A549 (cell line): Measurements from ENCODE around the gene CTCFL.
"Not testable (repeated sequence)": the region's sequence is repeated elsewhere in the genome, so short reads cannot be mapped to it uniquely, and the experiment has no call there.

ENCODE experiments used
- BHLHE40 ChIP-seq: IDR thresholded peaks from 2 replicates; pipeline ENCODE4 v1.6.1; 2012; ENCODE audit warnings: low read depth, low read length, inconsistent platforms
- CTCF ChIP-seq: fragments of >200 bp; sonication (Bioruptor Twin); formaldehyde crosslinking; IDR thresholded peaks from 3 replicates; pipeline ENCODE4 v1.5.1; 2016
- FOSL2 ChIP-seq, 2 experiments: fragments of 450-650 bp in 1 of 2; fragments of >200 bp in 1 of 2; sonication (Bioruptor Twin) in 1 of 2; formaldehyde crosslinking; IDR thresholded peaks; 2 replicates each; pipeline versions ENCODE4 v1.5.0 to v1.6.1; 2016 to 2020; ENCODE audit warnings: mild to moderate bottlenecking in 1 of 2, moderate library complexity in 1 of 2
- FOXS1 ChIP-seq: fragments of 250-450 bp; sonication (Bioruptor Pico); IDR thresholded peaks from 2 replicates; pipeline ENCODE4 v1.5.0; 2020; ENCODE audit warnings: mild to moderate bottlenecking, moderate library complexity
- HDAC2 ChIP-seq: fragments of 200-600 bp; sonication (generic); IDR thresholded peaks from 2 replicates; pipeline ENCODE4 v1.6.1; 2016
- POLR2A ChIP-seq: IDR thresholded peaks from 2 replicates; pipeline ENCODE4 v1.6.1; 2012; ENCODE audit warnings: mild to moderate bottlenecking, low read length
- RAD21 ChIP-seq, 2 experiments: fragments of >200 bp in 1 of 2; sonication (Bioruptor Twin) in 1 of 2; formaldehyde crosslinking in 1 of 2; IDR thresholded peaks in 1 of 2; conservative IDR thresholded peaks in 1 of 2; 2 replicates in 1 of 2; 3 replicates in 1 of 2; pipeline ENCODE4 v1.6.1; 2012 to 2018; ENCODE audit warnings: inconsistent platforms in 1 of 2
- RCOR1 ChIP-seq: fragments of 150-350 bp; IDR thresholded peaks from 2 replicates; pipeline ENCODE4 v1.6.1; 2014; ENCODE audit warnings: antibody characterized with exemption, low read length, low read depth
- REST ChIP-seq: fragments of 200-600 bp; sonication (generic); IDR thresholded peaks from 2 replicates; pipeline ENCODE4 v1.6.1; 2016; ENCODE audit warnings: antibody characterized with exemption, mild to moderate bottlenecking, moderate library complexity
- USF2 ChIP-seq: fragments of 450-650 bp; IDR thresholded peaks from 2 replicates; pipeline ENCODE4 v1.6.1; 2014; ENCODE audit warnings: antibody characterized with exemption

- not testable (repeated sequence) for TF ChIP-seq HDAC2; CTCF; RAD21 (conservative IDR thresholded peaks at IDR 0.05 in 1 of 2, IDR thresholded peaks at IDR 0.05 in 1 of 2); USF2; POLR2A; RCOR1; REST; FOSL2 (IDR thresholded peaks at IDR 0.05); FOSL2 (CRISPR knock-in tag; IDR thresholded peaks at IDR 0.05); BHLHE40; FOXS1 (CRISPR knock-in tag)
These were observed 52.5 kb downstream of the CTCFL start for GRCh38 chr20:57472474-57472873.
